ENCODE measurements around the gene KCNQ5. TPM values are rescaled to one million over a fixed set of nuclear protein-coding genes. Genes with fewer than 3 reads are reported as not detected.

The KCNQ5 gene
- total and polyA plus RNA-seq, 9 donors: 0.28 to 0.86 (median 0.57) TPM

GRCh38 chr6:73045609-73046008 lies 423.7 kb downstream of the KCNQ5 start:
- Histone ChIP-seq H3K27ac (ENCODE audit: low read length) (no peak overlapping the region), H3K36me3 (ENCODE audit: control insufficient read depth, insufficient read depth, low read length) (no peaks in the 10 kb centered on the region), H3K9me3 (replicated peaks; ENCODE audit: control insufficient read depth, low read depth, low read length) (no peaks in the 10 kb centered on the region), H3K4me1 (ENCODE audit: control insufficient read depth, insufficient read depth, low read length) (no peaks in the 10 kb centered on the region), H3K27me3 (ENCODE audit: control insufficient read depth, insufficient read depth, low read length) (no peaks in the 10 kb centered on the region), H3K4me3 (ENCODE audit: low read length) (no peak overlapping the region)
- no peak for DNase-seq
- 100% methylated on average over 1 of the region's 2 CpGs for WGBS (ENCODE audit: insufficient coverage)

GRCh38 chr6:73047801-73048200 lies 425.9 kb downstream of the KCNQ5 start:
- no peak overlapping the region for H3K4me3 ChIP-seq (ENCODE audit: low read length)
- H3K4me1 ChIP-seq (ENCODE audit: control insufficient read depth, insufficient read depth, low read length): no peaks in the 10 kb centered on the region
- no peak for DNase-seq
- H3K36me3 ChIP-seq (ENCODE audit: control insufficient read depth, insufficient read depth, low read length): no peaks in the 10 kb centered on the region
- no CpG with 5 or more reads among the region's 2 CpGs for WGBS (ENCODE audit: insufficient coverage)
- H3K27me3 ChIP-seq (ENCODE audit: control insufficient read depth, insufficient read depth, low read length): no peaks in the 10 kb centered on the region
- no peak overlapping the region for H3K27ac ChIP-seq (ENCODE audit: low read length)
- no peaks in the 10 kb centered on the region for H3K9me3 ChIP-seq (replicated peaks; ENCODE audit: control insufficient read depth, low read depth, low read length)

- WGBS (ENCODE audit: insufficient coverage): no CpG with 5 or more reads among the region's 1 CpG
- Histone ChIP-seq H3K36me3 (ENCODE audit: control insufficient read depth, insufficient read depth, low read length) (no peaks in the 10 kb centered on the region), H3K9me3 (replicated peaks; ENCODE audit: control insufficient read depth, low read depth, low read length) (no peaks in the 10 kb centered on the region), H3K27ac (ENCODE audit: low read length) (no peak overlapping the region), H3K4me3 (ENCODE audit: low read length) (no peak overlapping the region), H3K4me1 (ENCODE audit: control insufficient read depth, insufficient read depth, low read length) (no peaks in the 10 kb centered on the region), H3K27me3 (ENCODE audit: control insufficient read depth, insufficient read depth, low read length) (no peaks in the 10 kb centered on the region)
- no peak for DNase-seq
Observed at GRCh38 chr6:73049971-73050594, 428.2 kb downstream of the KCNQ5 start.

GRCh38 chr6:73050706-73051105 lies 428.8 kb downstream of the KCNQ5 start:
- Histone ChIP-seq H3K4me1 (ENCODE audit: control insufficient read depth, insufficient read depth, low read length) (no peaks in the 10 kb centered on the region), H3K27ac (ENCODE audit: low read length) (no peak overlapping the region), H3K36me3 (ENCODE audit: control insufficient read depth, insufficient read depth, low read length) (no peaks in the 10 kb centered on the region), H3K9me3 (replicated peaks; ENCODE audit: control insufficient read depth, low read depth, low read length) (no peaks in the 10 kb centered on the region), H3K27me3 (ENCODE audit: control insufficient read depth, insufficient read depth, low read length) (no peaks in the 10 kb centered on the region), H3K4me3 (ENCODE audit: low read length) (no peak overlapping the region)
- WGBS (ENCODE audit: insufficient coverage): no CpG with 5 or more reads among the region's 1 CpG
- DNase-seq: no peak

GRCh38 chr6:73051147-73051546 lies 429.3 kb downstream of the KCNQ5 start:
- 91% methylated on average over 5 of the region's 5 CpGs for WGBS (ENCODE audit: insufficient coverage)
- DNase-seq: no peak
- H3K4me3 ChIP-seq (ENCODE audit: low read length): no peak overlapping the region
- no peaks in the 10 kb centered on the region for H3K36me3 ChIP-seq (ENCODE audit: control insufficient read depth, insufficient read depth, low read length)
- no peak overlapping the region for H3K27ac ChIP-seq (ENCODE audit: low read length)
- no peaks in the 10 kb centered on the region for H3K27me3 ChIP-seq (ENCODE audit: control insufficient read depth, insufficient read depth, low read length)
- H3K4me1 ChIP-seq (ENCODE audit: control insufficient read depth, insufficient read depth, low read length): no peaks in the 10 kb centered on the region
- no peaks in the 10 kb centered on the region for H3K9me3 ChIP-seq (replicated peaks; ENCODE audit: control insufficient read depth, low read depth, low read length)

GRCh38 chr6:73054958-73055357 lies 433.1 kb downstream of the KCNQ5 start:
- no peak for DNase-seq
- no peaks in the 10 kb centered on the region for H3K9me3 ChIP-seq (replicated peaks; ENCODE audit: control insufficient read depth, low read depth, low read length)
- no peaks in the 10 kb centered on the region for H3K4me1 ChIP-seq (ENCODE audit: control insufficient read depth, insufficient read depth, low read length)
- H3K4me3 ChIP-seq (ENCODE audit: low read length): no peak overlapping the region
- WGBS (ENCODE audit: insufficient coverage): 85% methylated on average over 11 of the region's 11 CpGs
- no peak overlapping the region for H3K27ac ChIP-seq (ENCODE audit: low read length)
- H3K36me3 ChIP-seq (ENCODE audit: control insufficient read depth, insufficient read depth, low read length): no peaks in the 10 kb centered on the region
- no peaks in the 10 kb centered on the region for H3K27me3 ChIP-seq (ENCODE audit: control insufficient read depth, insufficient read depth, low read length)

GRCh38 chr6:73058736-73059135 lies 436.9 kb downstream of the KCNQ5 start:
- Histone ChIP-seq H3K9me3 (replicated peaks; ENCODE audit: control insufficient read depth, low read depth, low read length) (no peaks in the 10 kb centered on the region), H3K36me3 (ENCODE audit: control insufficient read depth, insufficient read depth, low read length) (no peaks in the 10 kb centered on the region), H3K4me3 (ENCODE audit: low read length) (no peak overlapping the region), H3K4me1 (ENCODE audit: control insufficient read depth, insufficient read depth, low read length) (no peaks in the 10 kb centered on the region), H3K27me3 (ENCODE audit: control insufficient read depth, insufficient read depth, low read length) (no peaks in the 10 kb centered on the region), H3K27ac (ENCODE audit: low read length) (no peak overlapping the region)
- 100% methylated on average over 1 of the region's 3 CpGs for WGBS (ENCODE audit: insufficient coverage)
- no peak for DNase-seq

- Histone ChIP-seq H3K4me1 (ENCODE audit: control insufficient read depth, insufficient read depth, low read length) (no peaks in the 10 kb centered on the region), H3K27ac (ENCODE audit: low read length) (no peak overlapping the region), H3K27me3 (ENCODE audit: control insufficient read depth, insufficient read depth, low read length) (no peaks in the 10 kb centered on the region), H3K4me3 (ENCODE audit: low read length) (no peak overlapping the region), H3K36me3 (ENCODE audit: control insufficient read depth, insufficient read depth, low read length) (no peaks in the 10 kb centered on the region), H3K9me3 (replicated peaks; ENCODE audit: control insufficient read depth, low read depth, low read length) (no peaks in the 10 kb centered on the region)
- DNase-seq: no peak
- 92% methylated on average over 2 of the region's 4 CpGs for WGBS (ENCODE audit: insufficient coverage)
Observed at GRCh38 chr6:73062130-73062529, 440.3 kb downstream of the KCNQ5 start.

- H3K4me1 ChIP-seq (ENCODE audit: control insufficient read depth, insufficient read depth, low read length): no peaks in the 10 kb centered on the region
- H3K4me3 ChIP-seq (ENCODE audit: low read length): no peak overlapping the region
- H3K27me3 ChIP-seq (ENCODE audit: control insufficient read depth, insufficient read depth, low read length): no peaks in the 10 kb centered on the region
- no peaks in the 10 kb centered on the region for H3K36me3 ChIP-seq (ENCODE audit: control insufficient read depth, insufficient read depth, low read length)
- WGBS (ENCODE audit: insufficient coverage): no CpG with 5 or more reads among the region's 2 CpGs
- DNase-seq: no peak
- no peaks in the 10 kb centered on the region for H3K9me3 ChIP-seq (replicated peaks; ENCODE audit: control insufficient read depth, low read depth, low read length)
- no peak overlapping the region for H3K27ac ChIP-seq (ENCODE audit: low read length)
Observed at GRCh38 chr6:73062837-73063236, 441.0 kb downstream of the KCNQ5 start.

- no peak for DNase-seq
- no CpG with 5 or more reads among the region's 1 CpG for WGBS (ENCODE audit: insufficient coverage)
- Histone ChIP-seq H3K36me3 (ENCODE audit: control insufficient read depth, insufficient read depth, low read length) (no peaks in the 10 kb centered on the region), H3K4me3 (ENCODE audit: low read length) (no peak overlapping the region), H3K9me3 (replicated peaks; ENCODE audit: control insufficient read depth, low read depth, low read length) (no peaks in the 10 kb centered on the region), H3K27me3 (ENCODE audit: control insufficient read depth, insufficient read depth, low read length) (no peaks in the 10 kb centered on the region), H3K27ac (ENCODE audit: low read length) (no peak overlapping the region), H3K4me1 (ENCODE audit: control insufficient read depth, insufficient read depth, low read length) (no peaks in the 10 kb centered on the region)
Observed at GRCh38 chr6:73064266-73064665, 442.4 kb downstream of the KCNQ5 start.

GRCh38 chr6:73073238-73073637 lies 451.4 kb downstream of the KCNQ5 start:
- no peaks in the 10 kb centered on the region for H3K9me3 ChIP-seq (replicated peaks; ENCODE audit: control insufficient read depth, low read depth, low read length)
- no peak overlapping the region for H3K4me3 ChIP-seq (ENCODE audit: low read length)
- no peak overlapping the region for H3K27ac ChIP-seq (ENCODE audit: low read length)
- no peaks in the 10 kb centered on the region for H3K27me3 ChIP-seq (ENCODE audit: control insufficient read depth, insufficient read depth, low read length)
- no CpG with 5 or more reads among the region's 2 CpGs for WGBS (ENCODE audit: insufficient coverage)
- DNase-seq: no peak
- no peaks in the 10 kb centered on the region for H3K4me1 ChIP-seq (ENCODE audit: control insufficient read depth, insufficient read depth, low read length)
- H3K36me3 ChIP-seq (ENCODE audit: control insufficient read depth, insufficient read depth, low read length): no peaks in the 10 kb centered on the region
